ENCODE results near the gene MYO9A.

MYO9A gene

GRCh38 chr15:71830981-71831380 is 287.0 kb downstream of the MYO9A start:
- H3K36me3 ChIP-seq (ENCODE audit: control insufficient read depth in 2 of 2, insufficient read depth in 1 of 2, low read length in 2 of 2) = peaks cover 6 to 43% of the 10 kb centered on the region in 2 experiments; a peak in 2 of 3 replicates
- H3K4me3 ChIP-seq (ENCODE audit: low read depth, low read length) = no peak overlapping the region
- ChIA-PET POLR2A (interaction anchor here (0.7 kb wide), 1 partner anchor 1393 kb away, joined by 3 read pairs; no protein-coding TSS in a partner anchor), CTCF (interaction anchor here (0.6 kb wide), 1 partner anchor 840 kb away, joined by 4 read pairs; no protein-coding TSS in a partner anchor)
- no peaks in the 10 kb centered on the region for H3K9me3 ChIP-seq (ENCODE audit: control insufficient read depth, insufficient read depth, low read depth, low read length)
- peaks cover 9% of the 10 kb centered on the region for H3K4me1 ChIP-seq (ENCODE audit: control insufficient read depth, insufficient read depth, low read length)
- no peak overlapping the region for H3K27ac ChIP-seq (ENCODE audit: extremely low read depth, low read depth, low read length)
- TF ChIP-seq GLI2 (tag by site-specific recombination; IDR thresholded peaks at IDR 0.05; ENCODE audit: borderline replicate concordance, low read depth) (no peak), ZNF391 (tag by site-specific recombination; IDR thresholded peaks at IDR 0.05; ENCODE audit: borderline replicate concordance, low read depth) (no peak), ZSCAN30 (tag by site-specific recombination; IDR thresholded peaks at IDR 0.05) (no peak), ZSCAN4 (tag by site-specific recombination; IDR thresholded peaks at IDR 0.05) (no peak)
- TF ChIP-seq, protein P1, sequence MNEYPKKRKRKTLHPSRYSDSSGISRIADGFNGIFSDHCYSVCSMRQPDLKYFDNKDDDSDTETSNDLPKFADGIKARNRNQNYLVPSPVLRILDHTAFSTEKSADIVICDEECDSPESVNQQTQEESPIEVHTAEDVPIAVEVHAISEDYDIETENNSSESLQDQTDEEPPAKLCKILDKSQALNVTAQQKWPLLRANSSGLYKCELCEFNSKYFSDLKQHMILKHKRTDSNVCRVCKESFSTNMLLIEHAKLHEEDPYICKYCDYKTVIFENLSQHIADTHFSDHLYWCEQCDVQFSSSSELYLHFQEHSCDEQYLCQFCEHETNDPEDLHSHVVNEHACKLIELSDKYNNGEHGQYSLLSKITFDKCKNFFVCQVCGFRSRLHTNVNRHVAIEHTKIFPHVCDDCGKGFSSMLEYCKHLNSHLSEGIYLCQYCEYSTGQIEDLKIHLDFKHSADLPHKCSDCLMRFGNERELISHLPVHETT (tag by site-specific recombination; IDR thresholded peaks at IDR 0.05) = no peak

DNA sequence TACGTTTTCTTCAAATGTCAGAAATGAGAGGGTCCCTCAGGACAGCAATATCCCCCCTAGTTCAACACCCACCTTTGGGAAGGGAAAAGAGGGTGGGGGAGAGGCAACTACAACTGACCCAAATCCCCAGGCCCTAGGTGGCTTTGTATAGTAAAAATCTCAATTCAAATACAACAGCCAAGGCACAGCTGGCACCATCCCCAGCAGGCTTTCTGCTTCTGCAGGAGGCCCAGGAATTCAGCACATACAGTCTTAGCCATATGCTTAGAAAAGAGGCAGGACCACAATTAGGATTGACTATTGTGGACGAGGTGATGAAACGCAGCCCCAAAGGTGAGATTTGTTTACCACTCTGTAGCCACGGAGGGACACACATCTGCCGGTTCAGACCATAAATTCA is 291.8 kb downstream of the MYO9A start:
- Histone ChIP-seq H3K9me3 (ENCODE audit: control insufficient read depth, insufficient read depth, low read depth, low read length) (peaks cover 7% of the 10 kb centered on the region), H3K4me3 (ENCODE audit: low read depth, low read length) (no peak overlapping the region), H3K27ac (ENCODE audit: extremely low read depth, low read depth, low read length) (no peak overlapping the region), H3K4me1 (ENCODE audit: control insufficient read depth, insufficient read depth, low read length) (no peaks in the 10 kb centered on the region), H3K36me3 (ENCODE audit: control insufficient read depth in 2 of 2, insufficient read depth in 1 of 2, low read length in 2 of 2) (peaks cover 6 to 65% of the 10 kb centered on the region in 2 experiments; a peak in 2 of 3 replicates)
- ChIA-PET POLR2A (no interaction called here), CTCF (interaction anchor here (0.6 kb wide), 1 partner anchor 56 kb away, joined by 3 read pairs; no protein-coding TSS in a partner anchor)
- no peak for TF ChIP-seq ZNF324 (tag by site-specific recombination; IDR thresholded peaks at IDR 0.05)

- Histone ChIP-seq H3K9me3 (ENCODE audit: control insufficient read depth, insufficient read depth, low read depth, low read length) (peaks cover 7% of the 10 kb centered on the region), H3K27ac (ENCODE audit: extremely low read depth, low read depth, low read length) (no peak overlapping the region), H3K36me3 (ENCODE audit: control insufficient read depth in 2 of 2, insufficient read depth in 1 of 2, low read length in 2 of 2) (peaks cover 6 to 64% of the 10 kb centered on the region in 2 experiments; a peak in 2 of 3 replicates), H3K4me1 (ENCODE audit: control insufficient read depth, insufficient read depth, low read length) (no peaks in the 10 kb centered on the region), H3K4me3 (ENCODE audit: low read depth, low read length) (no peak overlapping the region)
- POLR2A ChIA-PET = no interaction called here
- CTCF ChIA-PET = interaction anchor here (0.7 to 0.8 kb wide), 3 partner anchors 24 to 353 kb away, joined by 3 read pairs; no protein-coding TSS in a partner anchor
- TF ChIP-seq ZNF768 (tag by site-specific recombination; IDR thresholded peaks at IDR 0.05) (no peak), ZNF610 (tag by site-specific recombination; IDR thresholded peaks at IDR 0.05; ENCODE audit: borderline replicate concordance) (no peak), ZNF292 (tag by site-specific recombination; IDR thresholded peaks at IDR 0.05; ENCODE audit: borderline replicate concordance, low read depth) (no peak), ZNF112 (tag by site-specific recombination; IDR thresholded peaks at IDR 0.05) (no peak), ZNF394 (tag by site-specific recombination; IDR thresholded peaks at IDR 0.05; ENCODE audit: borderline replicate concordance) (no peak), ZNF211 (tag by site-specific recombination; IDR thresholded peaks at IDR 0.05; ENCODE audit: low read depth) (no peak), ZBTB44 (tag by site-specific recombination; IDR thresholded peaks at IDR 0.05) (no peak), ZNF596 (tag by site-specific recombination; IDR thresholded peaks at IDR 0.05) (no peak), PRDM2 (tag by site-specific recombination; IDR thresholded peaks at IDR 0.05; ENCODE audit: borderline replicate concordance) (no peak), HOXC10 (CRISPR knock-in tag; IDR thresholded peaks at IDR 0.05) (no peak), FEZF1 (tag by site-specific recombination; IDR thresholded peaks at IDR 0.05) (no peak), ZNF366 (tag by site-specific recombination; conservative IDR thresholded peaks at IDR 0.05) (no peak), ZFP37 (tag by site-specific recombination; IDR thresholded peaks at IDR 0.05) (no peak), ZNF335 (tag by site-specific recombination; conservative IDR thresholded peaks at IDR 0.05) (no peak)
These were observed 292.8 kb downstream of the MYO9A start for GRCh38 chr15:71825021-71825730.
